GM18867 (cell line): ENCODE measurements around the gene OR6C70.
"Not testable (repeated sequence)": the region's sequence is repeated elsewhere in the genome, so short reads cannot be mapped to it uniquely, and the experiment has no call there.

Source experiments
- ATAC-seq: cut with Tn5 transposase; IDR thresholded peaks from one replicate; pipeline ENCODE4 v1.9.1; 2021; ENCODE audit warnings: mild to moderate bottlenecking, moderate library complexity; ENCODE audit not compliant: unreplicated experiment

Gene OR6C70

GRCh38 chr12:55470088-55470829 is at the start of gene OR6C70:
OR6C70 (minus strand) TSS chr12:55470138; CDS start chr12:55470138, 0 bp downstream.
- no peak for ATAC-seq

- no peak for ATAC-seq
These were observed 46.5 kb upstream of the OR6C70 start for GRCh38 chr12:55516391-55516790.

GRCh38 chr12:55515696-55516095 is 45.8 kb upstream of the OR6C70 start:
- ATAC-seq, result no peak

GRCh38 chr12:55501601-55502000 is 31.7 kb upstream of the OR6C70 start:
- no peak for ATAC-seq

- no peak for ATAC-seq
These were observed 29.9 kb upstream of the OR6C70 start for GRCh38 chr12:55499810-55500252.

- ATAC-seq, result no peak
These were observed 29.3 kb upstream of the OR6C70 start for GRCh38 chr12:55499231-55499630.

GRCh38 chr12:55495490-55495889 is 25.6 kb upstream of the OR6C70 start:
- ATAC-seq, result no peak

GRCh38 chr12:55492078-55492477 is 22.1 kb upstream of the OR6C70 start, which contains the start of gene OR6C68:
OR6C68 (plus strand) TSS chr12:55492378; CDS start chr12:55492378, 0 bp downstream.
- ATAC-seq, result no peak

GRCh38 chr12:55484284-55484683 is 14.3 kb upstream of the OR6C70 start:
- ATAC-seq, result not testable (repeated sequence)

- not testable (repeated sequence) for ATAC-seq
These were observed 9.2 kb upstream of the OR6C70 start for GRCh38 chr12:55479136-55479535.

- no peak for ATAC-seq
These were observed 2.3 kb upstream of the OR6C70 start for GRCh38 chr12:55472264-55472663.

GRCh38 chr12:55469291-55469690 is 647 bp downstream of the OR6C70 start:
- no peak for ATAC-seq

GRCh38 chr12:55467836-55468235 is 2.1 kb downstream of the OR6C70 start:
- peak; percentile 71 for ATAC-seq

GRCh38 chr12:55464926-55465325 is 5.0 kb downstream of the OR6C70 start:
- not testable (repeated sequence) for ATAC-seq

- ATAC-seq, result no peak
These were observed 21.1 kb downstream of the OR6C70 start for GRCh38 chr12:55448825-55449224.

- no peak for ATAC-seq
These were observed 23.6 kb downstream of the OR6C70 start for GRCh38 chr12:55446326-55446725.

GRCh38 chr12:55445357-55445756 is 24.6 kb downstream of the OR6C70 start:
- ATAC-seq, result no peak

GRCh38 chr12:55443776-55444175 is 26.2 kb downstream of the OR6C70 start, which contains the start of gene OR6C2:
OR6C2 (plus strand) TSS chr12:55444076; CDS start chr12:55452214, 8,138 bp downstream.
- no peak for ATAC-seq

GRCh38 chr12:55441233-55441632 is 28.7 kb downstream of the OR6C70 start:
- not testable (repeated sequence) for ATAC-seq

- no peak for ATAC-seq
These were observed 41.4 kb downstream of the OR6C70 start for GRCh38 chr12:55428331-55429243.

GRCh38 chr12:55425954-55426353 is 44.0 kb downstream of the OR6C70 start, which contains the start of gene OR6C76:
OR6C76 (plus strand) TSS chr12:55426254; CDS start chr12:55426254, 0 bp downstream.
- no peak for ATAC-seq
